ENCODE results near the gene HSPD1. TPM values are rescaled to one million over a fixed set of nuclear protein-coding genes. Genes with fewer than 3 reads are reported as not detected.

Gene HSPD1
- total RNA-seq, 4 donors from 2014 or later = 74.7 to 104 (median 88.9) TPM

DNA sequence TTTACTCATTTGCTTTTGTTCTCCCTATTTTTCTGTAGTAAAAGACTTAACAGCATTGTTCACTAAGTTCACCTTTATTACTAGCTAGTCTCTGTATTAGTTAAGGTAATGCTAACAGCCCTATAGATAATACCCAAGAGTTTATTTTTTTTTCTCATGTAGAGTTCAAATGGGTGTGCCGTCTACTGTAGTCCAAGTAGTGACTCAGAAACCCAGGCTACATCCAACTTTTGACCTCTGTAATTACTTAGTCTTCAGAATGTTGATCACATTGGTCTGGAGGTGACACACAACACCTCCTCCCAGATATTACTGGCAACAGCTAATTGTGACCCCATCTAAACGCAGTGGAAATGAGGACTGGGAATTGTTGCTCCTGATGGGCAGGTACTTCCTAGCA is 38.6 kb downstream of the HSPD1 start:
- DNase-seq (ENCODE audit: low spot score in 2 of 2) = no peak
- intact Hi-C loops (cut with DNase I; ENCODE audit: low total_unique reads) = no loop called here
- 44 to 55% methylated on average over 2 of the region's 2 CpGs for WGBS, 2 donors
- H3K4me3 ChIP-seq (ENCODE audit: low read depth, poor library complexity, severe bottlenecking) = no peak overlapping the region
- TF ChIP-seq POLR2A (IDR thresholded peaks at IDR 0.05) = no peak
- TF ChIP-seq, protein P1, sequence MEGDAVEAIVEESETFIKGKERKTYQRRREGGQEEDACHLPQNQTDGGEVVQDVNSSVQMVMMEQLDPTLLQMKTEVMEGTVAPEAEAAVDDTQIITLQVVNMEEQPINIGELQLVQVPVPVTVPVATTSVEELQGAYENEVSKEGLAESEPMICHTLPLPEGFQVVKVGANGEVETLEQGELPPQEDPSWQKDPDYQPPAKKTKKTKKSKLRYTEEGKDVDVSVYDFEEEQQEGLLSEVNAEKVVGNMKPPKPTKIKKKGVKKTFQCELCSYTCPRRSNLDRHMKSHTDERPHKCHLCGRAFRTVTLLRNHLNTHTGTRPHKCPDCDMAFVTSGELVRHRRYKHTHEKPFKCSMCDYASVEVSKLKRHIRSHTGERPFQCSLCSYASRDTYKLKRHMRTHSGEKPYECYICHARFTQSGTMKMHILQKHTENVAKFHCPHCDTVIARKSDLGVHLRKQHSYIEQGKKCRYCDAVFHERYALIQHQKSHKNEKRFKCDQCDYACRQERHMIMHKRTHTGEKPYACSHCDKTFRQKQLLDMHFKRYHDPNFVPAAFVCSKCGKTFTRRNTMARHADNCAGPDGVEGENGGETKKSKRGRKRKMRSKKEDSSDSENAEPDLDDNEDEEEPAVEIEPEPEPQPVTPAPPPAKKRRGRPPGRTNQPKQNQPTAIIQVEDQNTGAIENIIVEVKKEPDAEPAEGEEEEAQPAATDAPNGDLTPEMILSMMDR (IDR thresholded peaks at IDR 0.05) = no peak

DNA sequence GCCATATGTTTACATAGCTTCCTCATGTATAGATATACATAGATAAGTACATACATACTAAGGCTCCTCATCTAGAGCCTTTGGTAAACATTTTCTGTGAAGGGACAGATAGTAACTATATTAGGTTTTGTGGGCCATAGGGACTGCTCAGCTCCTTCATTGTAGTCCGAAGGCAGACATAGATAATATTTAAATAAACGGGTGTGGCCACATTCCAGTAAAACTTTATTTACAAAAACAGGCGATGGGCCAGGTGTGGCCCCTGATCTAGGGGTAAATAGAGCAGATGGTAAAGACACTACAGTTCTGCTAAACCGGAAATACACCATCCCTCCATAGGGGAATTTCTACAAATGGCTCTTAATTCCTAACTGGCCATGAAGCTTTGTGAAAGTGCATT is 39.0 kb downstream of the HSPD1 start:
- intact Hi-C loops (cut with DNase I; ENCODE audit: low total_unique reads) = no loop called here
- no peak for DNase-seq (ENCODE audit: low spot score in 2 of 2)
- WGBS, 2 donors = 74 to 75% methylated on average over 4 of the region's 4 CpGs
- no peak for TF ChIP-seq POLR2A (IDR thresholded peaks at IDR 0.05)
- TF ChIP-seq, protein P1 (IDR thresholded peaks at IDR 0.05) = no peak
- no peak overlapping the region for H3K4me3 ChIP-seq (ENCODE audit: low read depth, poor library complexity, severe bottlenecking)

DNA sequence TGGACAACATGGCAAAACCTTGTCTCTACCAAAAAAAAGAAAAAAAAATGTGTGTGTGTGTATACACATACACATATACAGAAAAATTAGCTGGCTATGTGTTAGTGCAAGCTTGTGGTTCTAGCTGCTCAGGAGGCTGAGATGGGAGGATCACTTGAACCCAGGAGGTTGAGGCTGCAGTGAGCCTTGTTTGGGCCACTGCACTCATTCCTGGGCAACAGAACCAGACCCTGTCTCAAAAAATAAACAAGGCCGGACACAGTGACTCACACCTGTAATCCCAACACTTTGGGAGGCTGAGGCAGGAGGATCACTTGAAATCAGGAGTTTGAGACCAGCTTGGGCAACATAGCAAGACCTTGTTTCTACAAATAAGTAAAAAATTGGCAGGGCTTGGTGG is 44.2 kb downstream of the HSPD1 start:
- no peak for DNase-seq (ENCODE audit: low spot score in 2 of 2)
- no peak for TF ChIP-seq POLR2A (IDR thresholded peaks at IDR 0.05)
- TF ChIP-seq, protein P1 (IDR thresholded peaks at IDR 0.05) = no peak
- intact Hi-C loops (cut with DNase I; ENCODE audit: low total_unique reads) = no loop called here
- no peak overlapping the region for H3K4me3 ChIP-seq (ENCODE audit: low read depth, poor library complexity, severe bottlenecking)
- WGBS, 2 donors = 100% methylated on average over 1 of the region's 1 CpG

DNA sequence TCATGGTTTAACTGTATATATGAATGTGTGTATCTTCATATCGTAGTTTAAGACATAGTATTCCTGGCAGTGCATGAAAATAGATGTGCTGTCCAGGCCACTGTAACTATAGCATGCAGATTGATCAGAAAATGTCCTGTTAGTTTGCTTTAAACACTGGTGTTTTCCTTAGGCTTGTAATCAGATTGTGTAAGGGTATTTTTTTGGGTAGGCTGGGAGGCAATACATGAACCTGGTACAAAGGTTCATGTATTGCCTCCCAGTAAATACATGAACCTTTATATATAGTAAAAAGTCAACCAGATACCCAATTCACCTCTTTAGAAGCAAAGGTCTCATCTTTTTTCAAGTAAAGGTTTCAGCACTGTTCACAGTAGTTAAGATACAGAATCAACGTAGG is 44.7 kb downstream of the HSPD1 start:
- TF ChIP-seq POLR2A (IDR thresholded peaks at IDR 0.05) = no peak
- TF ChIP-seq, protein P1 (IDR thresholded peaks at IDR 0.05) = no peak
- DNase-seq (ENCODE audit: low spot score in 2 of 2) = no peak
- whole genome bisulfite sequencing, 2 donors = 72 to 80% methylated on average over 2 of the region's 2 CpGs
- no peak overlapping the region for H3K4me3 ChIP-seq (ENCODE audit: low read depth, poor library complexity, severe bottlenecking)
- intact Hi-C loops (cut with DNase I; ENCODE audit: low total_unique reads) = no loop called here

DNA sequence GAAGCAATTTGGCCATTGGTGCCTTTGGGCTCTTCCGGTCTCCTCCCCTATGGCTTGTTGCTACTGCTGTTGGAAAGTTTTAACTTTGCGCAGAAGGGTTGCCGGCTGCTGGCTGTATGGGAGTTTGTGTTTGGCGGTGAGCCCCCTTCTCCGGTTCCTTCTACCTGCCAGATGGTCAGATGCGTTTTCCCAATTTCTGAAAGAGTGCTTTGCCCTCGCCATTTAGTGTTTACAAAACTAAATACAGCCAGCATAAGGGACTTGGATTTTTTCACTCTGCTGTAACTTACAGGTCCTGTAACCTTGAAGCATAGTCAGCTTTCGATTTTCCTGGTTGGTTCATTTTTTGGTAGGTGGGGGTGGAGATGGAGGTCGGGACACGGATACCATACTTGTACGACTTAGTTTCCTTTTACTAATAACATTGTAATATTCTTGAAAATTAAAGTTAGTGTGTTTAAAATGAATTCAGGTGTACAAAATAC is 45.7 kb downstream of the HSPD1 start:
- DNase-seq (ENCODE audit: low spot score in 2 of 2) = peak in 1 of 2 donors; percentile 77

More for the DNA sequence above, 45.7 kb downstream of the HSPD1 start:
- WGBS, 2 donors = 0 to 1% methylated on average over 11 of the region's 11 CpGs
- intact Hi-C loops (cut with DNase I; ENCODE audit: low total_unique reads) = no loop called here
- TF ChIP-seq, protein P1 (IDR thresholded peaks at IDR 0.05) = no peak
- TF ChIP-seq POLR2A (IDR thresholded peaks at IDR 0.05) = no peak
- peak overlapping the region; percentile 88 for H3K4me3 ChIP-seq (ENCODE audit: low read depth, poor library complexity, severe bottlenecking)
